KG1 (cell line): ENCODE measurements around the gene PIK3R3.

Experiments
- DNase-seq: peaks from one replicate; lab custom pipeline; 2025; lab: John Stamatoyannopoulos, UW

The PIK3R3 gene

DNA sequence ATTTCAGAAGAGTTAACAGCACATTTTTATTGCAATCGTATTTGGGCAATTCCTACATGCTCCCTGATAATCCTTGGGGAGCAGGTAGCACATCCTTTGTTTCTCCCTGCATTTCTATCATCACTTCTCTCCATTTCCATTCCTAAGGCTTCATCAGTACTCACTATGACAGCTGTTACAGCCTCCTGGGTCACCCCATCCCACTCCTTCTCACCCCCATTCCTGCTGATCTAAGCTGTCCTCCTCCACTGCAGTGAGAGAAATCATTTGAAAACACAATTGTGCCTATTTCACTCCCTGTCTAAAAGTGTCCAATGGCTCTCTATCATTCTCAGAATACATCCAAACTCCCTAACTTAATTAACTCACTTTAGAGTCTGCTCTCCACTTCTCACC lies 25.5 kb upstream of the PIK3R3 start:
- DNase-seq, result no peak

DNA sequence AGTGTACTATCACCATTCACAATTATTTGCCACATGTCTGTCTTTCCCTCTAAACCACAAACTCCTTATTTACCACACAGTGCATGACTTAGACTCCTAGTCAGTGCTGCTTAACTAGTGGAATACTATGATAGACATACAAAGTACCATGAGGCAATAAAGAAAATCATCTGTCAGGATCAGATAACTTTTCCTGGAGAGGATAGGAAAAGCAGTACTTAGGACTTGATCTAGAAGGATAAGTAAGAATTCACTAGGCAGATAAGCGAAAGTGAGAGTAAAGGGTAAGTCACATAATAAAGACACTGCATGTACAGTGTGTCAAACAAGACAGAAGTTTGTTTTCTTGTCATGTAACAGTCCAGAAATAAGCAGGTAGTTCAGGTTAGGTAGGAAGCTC lies 21.3 kb upstream of the PIK3R3 start:
- DNase-seq, result no peak

DNA sequence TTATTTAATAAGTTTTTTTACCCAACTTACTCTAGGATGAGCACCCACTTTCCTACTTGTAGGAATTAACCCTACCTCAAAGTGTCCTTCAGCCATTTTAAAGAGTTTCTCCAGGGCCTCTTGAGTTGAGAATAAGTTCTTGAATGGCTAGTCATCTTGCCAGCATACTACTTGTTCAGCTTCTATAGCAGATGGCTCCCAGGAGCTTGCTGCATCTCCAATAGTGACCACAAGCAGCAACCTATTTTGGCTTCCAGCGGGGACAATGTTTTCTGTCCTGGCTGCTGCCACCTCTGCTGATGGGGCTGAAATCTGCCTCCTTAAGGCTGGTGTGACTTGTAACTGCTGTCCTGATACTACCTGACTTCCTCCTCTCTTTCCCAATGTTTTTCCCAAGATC lies 20.8 kb upstream of the PIK3R3 start:
- DNase-seq, result no peak

DNA sequence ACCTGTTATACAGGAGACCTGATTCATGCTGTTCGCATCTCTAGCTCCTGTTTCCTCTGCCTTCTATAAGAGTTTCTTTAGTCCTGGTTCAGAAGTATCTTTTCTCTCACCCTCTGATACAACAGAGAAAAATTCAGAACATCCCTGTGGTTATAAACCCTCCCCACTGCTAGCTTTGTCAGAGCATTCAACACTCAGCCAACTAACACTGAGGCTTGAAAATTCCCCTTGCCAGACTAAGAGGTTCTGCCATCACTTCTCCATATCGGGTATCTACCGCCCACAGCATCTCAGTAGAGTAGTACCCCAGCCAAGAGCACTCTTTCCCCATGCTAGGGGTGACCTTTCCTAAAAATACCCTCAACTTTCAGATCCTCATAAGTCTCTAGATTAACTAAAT lies 19.6 kb upstream of the PIK3R3 start:
- DNase-seq, result no peak

DNA sequence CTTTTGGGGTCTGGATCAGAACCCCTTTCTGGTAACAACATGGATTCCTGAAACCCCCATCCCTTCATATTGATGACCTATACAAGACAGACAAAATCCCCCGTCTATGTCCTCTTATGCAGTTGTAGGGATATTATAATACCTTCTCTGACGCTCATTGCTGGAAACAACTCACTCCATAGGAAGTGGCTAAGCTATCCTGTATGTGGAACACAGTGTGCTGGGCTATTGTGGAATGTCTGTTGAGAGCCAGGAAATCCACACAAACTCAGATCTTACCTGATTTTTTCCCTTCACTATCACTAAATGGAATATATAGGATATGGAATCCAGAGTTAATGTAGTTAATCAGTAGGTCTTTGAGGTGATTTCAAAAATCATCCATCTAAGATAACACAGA lies 17.7 kb upstream of the PIK3R3 start:
- no peak for DNase-seq

DNA sequence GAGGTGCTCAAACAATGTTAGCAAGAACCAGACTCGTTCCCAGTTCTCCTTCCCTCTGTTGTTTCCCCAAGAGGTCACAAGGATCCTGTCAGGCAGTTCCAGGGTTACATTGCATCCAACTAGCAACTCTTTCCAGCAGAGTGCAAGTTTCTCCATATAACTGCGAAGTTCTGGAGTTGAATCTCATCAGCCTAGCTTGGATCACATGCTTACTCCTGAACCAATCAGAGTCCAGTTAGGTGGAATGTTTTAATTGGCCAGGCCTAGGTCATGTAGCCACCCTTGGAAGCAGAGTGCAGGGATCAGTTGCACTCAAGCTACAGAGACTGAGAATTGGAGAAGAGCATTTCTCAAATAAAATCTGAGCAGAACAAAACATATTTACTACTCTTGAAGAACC lies 15.9 kb upstream of the PIK3R3 start:
- DNase-seq, result no peak

DNA sequence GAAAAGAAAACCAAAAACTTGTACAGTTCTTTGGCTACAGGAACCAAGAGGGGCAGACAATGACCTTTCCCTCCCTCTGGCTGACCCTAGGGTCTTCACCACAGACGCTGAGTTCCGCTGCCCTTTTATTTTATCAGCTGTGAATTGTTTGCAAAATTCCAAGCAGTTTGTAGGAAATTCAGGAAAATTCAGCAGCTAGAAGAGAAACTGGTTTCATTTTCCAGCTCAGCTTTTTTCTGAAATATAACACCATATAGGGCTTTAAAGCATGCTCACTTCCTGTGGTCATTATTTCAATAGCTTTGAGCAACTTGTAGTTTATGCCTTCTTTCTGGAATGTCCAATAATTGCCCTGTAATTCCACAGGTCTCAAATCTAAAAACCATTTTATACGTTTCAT lies 5.5 kb upstream of the PIK3R3 start:
- DNase-seq, result no peak

DNA sequence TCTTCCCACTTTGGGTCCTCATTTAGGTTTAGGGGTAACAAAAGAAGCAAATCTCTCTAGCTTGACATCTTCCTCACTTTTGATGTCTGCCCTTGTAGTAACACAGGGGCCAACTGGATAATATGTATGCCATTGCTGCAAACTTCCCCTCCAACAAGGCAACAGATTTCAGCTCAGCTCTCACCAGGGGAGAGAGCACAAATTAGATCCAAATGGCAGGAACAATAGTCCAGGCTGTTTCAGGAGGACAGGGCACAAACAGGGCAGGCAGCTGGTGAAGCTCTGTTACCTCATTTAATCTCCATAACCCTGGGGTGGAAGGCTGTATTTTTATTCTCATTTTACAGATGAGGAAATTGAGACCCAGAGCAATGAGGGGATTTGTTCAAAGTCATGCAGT lies 4.3 kb upstream of the PIK3R3 start:
- no peak for DNase-seq

DNA sequence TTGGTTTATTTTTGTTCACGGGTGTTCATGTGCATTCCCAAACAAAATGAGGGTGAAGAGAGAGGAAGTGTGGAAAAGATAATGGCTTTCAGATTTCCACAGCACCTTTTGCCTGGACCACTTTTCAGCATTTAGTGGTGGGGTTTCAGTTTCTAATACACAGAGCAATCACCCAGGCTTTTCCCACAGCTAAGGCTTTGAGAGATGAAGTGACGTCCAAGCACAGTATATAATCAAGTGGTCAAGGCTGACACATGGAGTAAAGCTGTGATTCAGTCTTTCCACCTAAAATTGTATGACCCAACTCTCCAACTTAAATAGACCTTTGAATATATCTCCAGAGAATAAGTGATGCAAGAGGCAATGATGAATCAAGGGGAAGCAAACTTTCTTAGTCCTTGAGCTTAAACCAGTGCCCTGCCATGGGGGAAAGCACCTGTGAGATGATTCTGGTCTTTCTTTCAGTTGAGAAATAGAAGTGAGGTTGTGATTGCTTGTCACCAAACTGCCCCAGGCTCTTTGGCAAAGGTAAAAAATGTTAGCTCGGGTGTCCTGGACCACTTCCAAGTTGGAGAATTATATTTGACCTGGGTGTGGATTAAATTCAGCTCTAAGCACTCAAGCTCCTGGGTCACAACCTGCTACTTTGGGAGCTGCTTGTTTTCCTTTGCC lies 2.4 kb upstream of the PIK3R3 start:
- no peak for DNase-seq

DNA sequence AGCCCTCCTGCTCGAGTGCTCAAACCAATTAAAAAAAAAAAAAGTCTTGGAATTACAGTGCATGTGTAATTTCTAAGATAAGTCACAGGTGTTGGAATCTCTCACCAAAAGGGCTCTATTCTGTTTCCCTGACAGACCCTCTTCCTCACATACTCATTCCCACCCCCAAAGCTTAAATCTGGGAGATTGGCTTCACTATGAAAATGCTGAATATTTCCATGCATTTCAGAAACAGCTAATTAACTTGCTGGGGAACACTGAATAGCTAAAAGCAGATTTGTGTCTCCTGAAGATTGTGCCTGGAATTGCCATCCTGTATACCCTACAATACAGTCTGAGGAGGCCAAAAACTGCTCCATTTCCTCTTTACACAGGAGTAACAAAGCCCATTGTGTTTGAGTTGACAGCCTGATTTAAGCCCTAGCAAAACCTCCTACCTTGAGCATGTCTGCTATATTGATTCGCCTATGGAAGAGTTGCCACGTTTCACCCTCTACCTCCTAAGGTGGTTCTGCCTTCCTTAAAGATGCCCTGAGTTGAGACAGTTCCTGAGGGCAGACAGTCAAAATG lies 1.4 kb upstream of the PIK3R3 start:
- DNase-seq, result no peak

DNA sequence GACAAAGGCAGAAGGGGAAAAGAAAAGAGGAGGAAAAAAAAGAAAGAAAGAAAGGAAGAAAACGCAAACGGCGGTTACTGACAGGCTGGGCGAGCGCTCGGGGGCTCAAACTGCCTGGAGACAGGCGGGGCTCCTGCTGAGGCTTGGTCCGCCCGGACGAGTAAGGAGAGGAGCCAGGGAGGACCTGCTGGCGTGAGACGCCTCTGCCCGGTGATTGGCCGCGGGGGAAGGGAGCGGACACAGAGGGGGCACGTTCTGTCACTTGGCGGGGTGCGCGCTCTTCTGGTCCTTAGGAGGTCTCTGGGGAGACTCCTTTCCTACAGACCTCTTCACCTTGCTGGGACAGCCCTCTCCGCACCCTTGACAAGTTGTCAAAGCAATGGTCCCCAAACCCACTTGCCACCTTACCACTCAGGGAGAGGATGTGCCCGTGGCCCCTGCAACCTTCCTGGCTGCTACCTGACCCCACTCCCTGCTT lies 791 bp upstream of the PIK3R3 start:
- DNase-seq, result no peak

DNA sequence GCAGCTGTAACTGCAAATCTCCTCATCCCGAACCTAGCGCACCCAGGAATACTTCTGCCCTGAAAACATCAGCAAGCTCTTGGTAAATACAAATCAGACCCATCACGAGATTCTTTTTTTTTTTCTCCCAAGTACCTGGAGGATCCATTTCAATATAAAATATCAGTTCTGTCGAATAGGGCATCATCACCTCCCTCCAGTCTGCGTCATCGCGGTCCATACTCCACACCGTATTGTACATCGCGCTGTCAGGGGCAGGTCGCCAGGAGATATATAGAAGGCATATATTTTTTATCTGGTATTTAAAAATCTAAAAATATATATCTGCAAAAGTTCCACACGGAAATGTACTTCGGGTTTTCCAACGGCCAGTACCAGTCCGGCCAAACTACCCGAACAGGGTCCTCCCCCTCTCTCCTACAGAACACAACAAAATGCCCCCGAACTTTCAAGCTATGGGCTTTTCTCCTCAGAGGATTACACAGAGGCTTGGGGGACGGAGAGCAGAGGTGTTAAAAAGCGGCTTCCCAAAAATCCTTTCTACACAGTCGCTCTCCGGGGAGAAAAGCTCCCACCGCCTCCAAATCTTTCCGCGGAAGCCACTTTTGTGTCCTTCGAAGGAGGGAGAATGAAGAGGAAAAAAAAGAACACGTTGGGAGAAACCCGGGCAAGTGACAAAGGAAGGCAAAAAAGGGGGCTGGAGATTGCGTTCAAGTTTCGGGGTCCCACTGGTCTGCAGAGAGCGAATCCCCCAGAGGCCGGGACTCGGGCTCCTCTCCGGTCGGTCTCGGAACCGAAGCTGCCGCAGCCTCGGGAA lies 509 bp downstream of the PIK3R3 start:
- DNase-seq, result peak; percentile 33

DNA sequence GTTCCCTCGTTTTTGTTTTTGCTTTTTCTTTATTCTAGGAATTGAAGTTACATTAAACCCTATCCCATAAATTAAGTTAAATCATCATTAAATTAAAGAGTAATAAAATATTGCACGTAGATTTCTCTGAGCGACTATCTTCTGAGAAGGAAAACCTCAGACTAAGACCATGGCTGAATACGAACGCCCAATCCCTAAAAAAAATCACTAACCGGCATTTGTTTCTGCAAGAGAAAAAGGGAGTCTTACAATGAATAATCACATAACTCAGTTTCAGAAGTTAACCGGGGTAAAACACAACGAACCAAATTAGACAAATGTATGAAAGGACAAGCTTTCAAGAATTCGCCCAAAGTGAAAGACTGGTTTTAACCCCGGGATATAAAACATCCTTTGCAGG lies 1.3 kb downstream of the PIK3R3 start:
- peak; percentile 20 for DNase-seq

DNA sequence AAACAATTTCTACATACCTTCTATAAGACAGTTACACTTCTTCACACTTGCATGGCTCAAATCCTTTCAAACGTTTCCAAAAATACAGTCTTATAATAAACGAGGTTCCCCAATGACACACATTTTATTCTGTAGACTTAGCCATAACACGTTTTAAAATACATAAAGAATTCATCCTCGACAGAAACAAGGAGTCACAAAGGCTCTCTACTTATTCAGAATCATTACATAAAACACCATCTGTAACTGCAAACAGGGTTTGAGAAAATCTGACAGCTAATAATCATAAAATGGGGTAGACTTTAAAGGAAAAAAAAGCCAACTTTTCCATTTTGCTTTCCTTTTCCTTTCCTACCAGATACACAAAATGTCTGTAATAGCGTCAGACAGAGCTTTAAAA lies 1.8 kb downstream of the PIK3R3 start:
- DNase-seq, result no peak

DNA sequence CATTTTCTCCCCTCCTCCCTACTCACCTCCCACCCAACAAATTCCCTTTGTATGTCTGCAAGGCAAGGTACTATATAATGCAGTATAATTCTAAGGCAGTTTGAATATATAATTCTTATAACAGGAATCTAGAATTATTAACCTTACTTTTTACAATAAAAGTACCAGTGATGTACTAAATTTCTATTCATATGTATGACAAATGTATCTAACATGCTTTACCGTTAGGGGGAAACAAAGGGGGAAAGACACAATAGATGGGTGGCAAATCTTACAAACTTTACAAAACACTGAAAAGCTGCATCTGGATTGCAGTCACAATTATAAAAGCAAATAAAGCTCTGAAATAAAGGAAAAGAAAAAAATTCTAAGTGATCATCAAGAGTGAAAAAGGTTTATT lies 2.3 kb downstream of the PIK3R3 start:
- DNase-seq, result no peak

DNA sequence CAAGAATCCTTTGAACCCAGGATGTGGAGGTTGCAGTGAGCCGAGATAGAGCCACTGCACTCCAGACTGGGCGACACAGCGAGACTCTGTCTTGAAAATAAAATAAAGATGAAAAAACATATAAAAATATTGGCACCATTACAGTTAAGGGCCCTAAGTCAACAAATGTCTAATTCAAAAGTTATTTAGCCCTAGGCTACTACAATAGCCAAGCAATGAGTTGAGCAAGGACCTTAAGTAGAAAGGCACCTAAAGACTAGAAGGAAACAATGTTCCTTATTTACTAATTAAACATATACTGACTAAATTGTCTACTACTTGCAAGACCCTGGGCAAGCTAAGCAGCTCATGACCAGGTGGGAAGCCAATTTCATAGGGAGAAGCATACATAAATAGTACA lies 4.1 kb downstream of the PIK3R3 start:
- no peak for DNase-seq

DNA sequence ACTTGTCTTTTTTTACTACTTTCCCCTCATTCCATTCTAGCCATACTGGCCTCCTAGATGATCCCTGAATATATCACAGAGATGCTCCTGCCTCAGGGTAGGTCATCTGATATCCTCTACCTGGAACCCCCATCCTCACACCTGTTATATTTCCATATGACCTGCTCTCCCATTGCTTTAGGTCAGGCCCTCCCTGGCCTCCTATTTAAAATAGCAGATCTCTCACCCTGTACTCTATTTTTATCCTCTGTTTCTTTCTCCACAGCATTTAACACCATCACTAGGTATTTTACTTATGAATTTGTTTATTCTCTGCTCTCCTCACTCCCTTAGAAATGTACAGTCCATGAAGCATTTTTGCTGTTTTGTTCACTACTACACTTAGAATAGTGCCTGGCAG lies 13.6 kb downstream of the PIK3R3 start:
- DNase-seq, result no peak

DNA sequence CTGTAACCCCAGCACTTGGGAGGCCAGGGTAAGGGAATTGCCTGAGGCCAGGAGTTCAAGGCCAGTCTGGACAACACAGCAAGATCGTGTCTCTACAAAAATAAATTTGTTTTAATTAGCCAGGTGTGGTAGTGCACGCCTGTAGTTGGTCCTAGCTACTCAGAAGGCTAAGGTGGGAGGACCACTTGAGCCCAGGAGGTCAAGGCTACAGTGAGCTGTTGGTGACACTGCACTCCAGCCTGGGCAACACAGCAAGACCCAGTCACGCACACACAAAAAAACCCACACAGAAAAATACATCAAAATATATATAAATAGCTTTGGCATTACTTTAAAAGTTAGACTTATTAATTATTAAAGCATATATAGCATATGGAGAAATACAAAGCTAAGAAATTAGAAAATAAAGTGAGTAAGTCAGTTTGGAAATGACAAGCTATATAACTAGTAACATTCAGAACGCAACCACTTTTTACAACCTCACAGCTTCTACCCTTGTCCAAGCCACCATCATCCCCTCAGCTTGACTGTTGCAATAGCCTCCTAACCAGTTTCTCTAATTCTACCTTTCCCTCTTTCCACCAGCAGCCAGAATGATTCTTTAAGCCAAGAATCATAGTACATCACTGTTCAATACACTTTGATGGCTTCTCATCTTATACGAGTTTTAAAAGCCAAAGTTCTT lies 14.5 kb downstream of the PIK3R3 start:
- no peak for DNase-seq

DNA sequence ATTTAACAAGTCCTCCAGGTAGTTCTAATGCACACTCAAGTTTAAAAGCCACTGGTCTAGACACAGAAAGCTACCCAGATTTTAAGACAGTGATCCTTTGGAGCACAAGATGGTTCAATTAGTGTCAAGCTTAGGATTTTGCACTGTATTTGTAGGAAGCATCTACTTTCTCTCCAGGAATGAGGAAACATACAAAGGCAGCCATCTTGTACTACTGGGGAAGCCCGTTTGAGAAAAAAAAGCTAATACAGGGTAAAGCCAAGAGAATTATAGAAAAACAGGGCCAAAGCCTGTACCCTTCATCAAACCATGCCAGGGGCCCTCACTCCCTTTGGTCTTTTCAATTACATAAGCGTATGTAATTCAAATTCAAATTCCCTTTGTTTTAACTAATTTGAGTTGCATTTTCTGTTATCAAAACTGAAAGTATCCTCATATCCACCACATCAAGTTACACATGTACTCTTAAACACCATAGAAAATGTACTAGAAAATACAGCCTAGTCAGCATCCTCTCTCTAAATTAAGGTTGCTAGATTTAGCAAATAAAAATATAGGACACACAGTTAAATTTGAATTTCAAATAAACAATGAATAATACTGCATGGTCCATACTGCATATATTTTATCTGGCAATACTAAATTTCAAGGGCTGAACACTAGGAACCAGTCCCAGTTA lies 17.4 kb downstream of the PIK3R3 start:
- no peak for DNase-seq

DNA sequence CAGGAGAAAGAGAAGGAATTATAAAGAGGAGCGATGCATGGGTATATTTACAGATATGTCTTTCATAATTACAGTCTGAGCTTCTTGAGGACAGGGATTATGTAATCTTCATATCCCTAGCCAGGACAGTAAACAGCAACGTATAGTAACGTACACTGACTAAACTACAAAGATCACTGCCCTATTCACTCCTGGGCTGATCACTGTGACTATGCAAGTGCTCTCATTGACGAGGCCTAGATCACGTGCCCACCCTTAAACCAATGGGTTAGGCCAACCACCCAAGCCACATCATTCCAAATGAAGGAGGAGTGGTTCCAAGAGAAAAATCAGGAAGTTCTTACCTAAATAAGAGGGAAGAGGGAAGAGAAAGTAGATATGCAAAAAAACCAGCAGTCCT lies 18.5 kb downstream of the PIK3R3 start:
- DNase-seq, result no peak

DNA sequence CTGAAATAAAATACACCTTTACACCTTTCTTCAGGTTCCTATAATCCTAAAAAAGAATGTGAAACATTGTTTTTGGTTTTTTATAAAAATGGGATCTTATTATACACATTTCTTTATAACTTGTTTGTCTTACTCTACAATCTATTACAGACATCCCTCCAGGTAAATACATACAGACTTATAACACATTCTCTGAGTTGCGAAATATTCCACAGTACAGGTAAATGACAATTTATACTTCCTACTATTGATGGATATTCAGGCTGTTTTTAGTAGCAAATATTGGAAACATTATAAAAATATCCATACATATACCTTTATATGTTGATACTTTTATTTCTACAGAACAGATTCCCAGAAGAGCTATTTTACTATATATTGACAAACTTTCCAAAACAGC lies 20.3 kb downstream of the PIK3R3 start:
- no peak for DNase-seq

DNA sequence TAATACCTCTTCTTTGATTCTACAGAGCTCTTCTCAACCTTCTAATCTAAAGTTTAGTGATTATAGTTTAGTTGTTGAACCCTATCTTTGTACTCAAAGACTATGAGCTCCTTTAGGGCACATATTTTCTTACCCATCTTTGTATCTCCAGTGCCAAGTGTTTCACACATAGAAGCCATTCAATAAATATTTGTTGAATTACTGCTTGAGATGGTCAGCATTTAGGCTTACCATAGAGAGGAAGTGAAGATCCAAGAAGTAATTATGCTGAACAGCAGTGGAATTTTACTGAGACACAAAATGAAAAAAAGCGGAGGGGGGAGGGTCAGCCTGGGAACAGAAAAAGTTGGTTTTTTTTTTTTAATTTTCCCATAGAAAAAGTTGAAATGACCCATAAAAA lies 21.9 kb downstream of the PIK3R3 start:
- no peak for DNase-seq
